IMR-90 (cell line): ENCODE data around the gene FAM83G. TPM values are rescaled to one million over a fixed set of nuclear protein-coding genes. Genes with fewer than 3 reads are reported as not detected.

Experiments used
- ATAC-seq: fragments of 200-7000 bp; cut with Tn5 transposase; 2 replicates; pipeline ENCODE4 v1.9.1; 2020; ENCODE audit warnings: low read depth, mild to moderate bottlenecking, moderate library complexity
- BruUV-seq: library from RNA; stranded (reverse); fragments of 400-500 nt; replicated peaks from 2 replicates; lab custom pipeline; 2021; lab: Mats Ljungman, UMichigan
- CTCF ChIA-PET: fragments of 300-600 bp; formaldehyde crosslinking; extraction: SDS; loops from one replicate; lab custom pipeline; 2021; ENCODE audit warnings: antibody characterized with exemption; lab: Yijun Ruan, JAX
- POLR2A ChIA-PET: fragments of 300-600 bp; sonication (Branson Sonifier 250); formaldehyde crosslinking; loops from one replicate; lab custom pipeline; 2022; ENCODE audit warnings: antibody characterized with exemption; ENCODE audit not compliant: unreplicated experiment; lab: Charles Lee
- DNase-seq: peaks from one replicate; pipeline ENCODE4 v3.0.0; 2013
- H2AFZ ChIP-seq: replicated peaks from 2 replicates; pipeline ENCODE3; 2013; ENCODE audit warnings: low read length, mild to moderate bottlenecking; ENCODE audit not compliant: poor library complexity
- H2AK5ac ChIP-seq: 2 replicates; pipeline ENCODE4 v1.6.1; 2013; ENCODE audit warnings: low read depth, low read length, inconsistent platforms
- H2AK9ac ChIP-seq: replicated peaks from 2 replicates; pipeline ENCODE3; 2013; ENCODE audit warnings: mild to moderate bottlenecking, low read depth, low read length, moderate library complexity; ENCODE audit not compliant: poor library complexity
- H2BK120ac ChIP-seq: 2 replicates; pipeline ENCODE4 v1.6.1; 2013; ENCODE audit warnings: low read depth, low read length, inconsistent platforms
- H2BK15ac ChIP-seq: 3 replicates; pipeline ENCODE4 v1.6.1; 2013; ENCODE audit warnings: low read depth, low read length, inconsistent platforms
- H2BK20ac ChIP-seq: 2 replicates; pipeline ENCODE4 v1.6.1; 2013; ENCODE audit warnings: low read depth, mild to moderate bottlenecking, inconsistent platforms, low read length, moderate library complexity
- H2BK5ac ChIP-seq: 2 replicates; pipeline ENCODE4 v1.6.1; 2013; ENCODE audit warnings: mild to moderate bottlenecking, low read depth, low read length, inconsistent platforms; ENCODE audit not compliant: poor library complexity, severe bottlenecking
- H3K14ac ChIP-seq: replicated peaks from 2 replicates; pipeline ENCODE4 v1.6.1; 2013; ENCODE audit warnings: low read depth, low read length, inconsistent platforms
- H3K18ac ChIP-seq: 2 replicates; pipeline ENCODE4 v1.6.1; 2013; ENCODE audit warnings: low read depth, low read length, control low read depth
- H3K23ac ChIP-seq: 2 replicates; pipeline ENCODE4 v1.6.1; 2013; ENCODE audit warnings: low read depth, low read length, inconsistent platforms
- H3K27ac ChIP-seq: 2 replicates; pipeline ENCODE4 v1.5.1; 2013; ENCODE audit warnings: mild to moderate bottlenecking, control low read depth, low read length; ENCODE audit not compliant: insufficient read depth
- H3K27me3 ChIP-seq: 2 replicates; pipeline ENCODE4 v1.6.1; 2013; ENCODE audit warnings: low read length; ENCODE audit not compliant: control insufficient read depth, insufficient read depth
- H3K36me3 ChIP-seq: 2 replicates; pipeline ENCODE4 v1.6.1; 2013; ENCODE audit warnings: low read length, mixed read lengths; ENCODE audit not compliant: control insufficient read depth, insufficient read depth
- H3K4ac ChIP-seq: 2 replicates; pipeline ENCODE4 v1.6.1; 2013; ENCODE audit warnings: low read depth, low read length, inconsistent platforms
- H3K4me1 ChIP-seq: 2 replicates; pipeline ENCODE4 v1.6.1; 2013; ENCODE audit warnings: low read length, mixed read lengths; ENCODE audit not compliant: control insufficient read depth, insufficient read depth
- H3K4me2 ChIP-seq: 2 replicates; pipeline ENCODE4 v1.6.1; 2013; ENCODE audit warnings: low read depth, mild to moderate bottlenecking, control low read depth, low read length, moderate library complexity
- H3K4me3 ChIP-seq: 2 replicates; pipeline ENCODE4 v1.5.1; 2013; ENCODE audit warnings: low read depth, mild to moderate bottlenecking, control low read depth, low read length, moderate library complexity; ENCODE audit not compliant: insufficient read depth
- H3K56ac ChIP-seq: 2 replicates; pipeline ENCODE4 v1.6.1; 2013; ENCODE audit warnings: low read length, inconsistent platforms; ENCODE audit not compliant: insufficient read depth; ENCODE audit errors: extremely low read depth
- H3K79me1 ChIP-seq, 2 experiments: 2 replicates each; pipeline ENCODE4 v1.6.1; 2013; ENCODE audit warnings: low read length in 2 of 2, inconsistent platforms in 1 of 2, low read depth in 1 of 2
- H3K9ac ChIP-seq: 2 replicates; pipeline ENCODE4 v1.6.1; 2013; ENCODE audit warnings: low read depth, low read length, control low read depth
- H3K9me1 ChIP-seq: 2 replicates; pipeline ENCODE4 v1.6.1; 2013; ENCODE audit warnings: low read length, inconsistent platforms; ENCODE audit not compliant: insufficient read depth
- H3K9me3 ChIP-seq: 2 replicates; pipeline ENCODE4 v1.6.1; 2013; ENCODE audit warnings: low read length; ENCODE audit not compliant: control insufficient read depth, insufficient read depth
- H4K20me1 ChIP-seq: 2 replicates; pipeline ENCODE4 v1.6.1; 2013; ENCODE audit warnings: low read length, inconsistent platforms; ENCODE audit not compliant: insufficient read depth
- H4K5ac ChIP-seq: 2 replicates; pipeline ENCODE4 v1.6.1; 2013; ENCODE audit warnings: mild to moderate bottlenecking, low read depth, low read length, control low read depth
- H4K8ac ChIP-seq, 2 experiments: 2 replicates each; pipeline ENCODE4 v1.6.1; 2013; ENCODE audit warnings: low read depth in 2 of 2, low read length in 2 of 2, control low read depth in 1 of 2, inconsistent platforms in 1 of 2
- H4K91ac ChIP-seq: 2 replicates; pipeline ENCODE4 v1.6.1; 2013; ENCODE audit warnings: low read depth, low read length, inconsistent platforms; ENCODE audit not compliant: insufficient read depth
- CEBPB ChIP-seq: IDR thresholded peaks from 2 replicates; pipeline ENCODE4 v1.6.1; 2012; ENCODE audit warnings: low read depth, low read length, improper control_type of control experiment
- WGBS, 2 experiments: methylation state at CpG; one replicate each; pipeline versions ENCODE4 v1.1.5 to v1.1.7; 2013; ENCODE audit warnings: missing lambda C conversion rate in 2 of 2; ENCODE audit not compliant: insufficient read length in 1 of 2; ENCODE audit errors: extremely low coverage in 2 of 2; 5-methylcytosine and 5-hydroxymethylcytosine counted together
- dilution Hi-C: fragments of 300-500 bp; cut with HindIII; formaldehyde crosslinking; loops from one replicate; pipeline ENCODE4 v1.14.3; 2018; ENCODE audit warnings: low sequenced_read_pairs; ENCODE audit not compliant: unreplicated experiment
- in situ Hi-C: fragments of 300-500 bp; cut with MboI; formaldehyde crosslinking; loops from 3 replicates; pipeline ENCODE4 v1.14.3; 2019; ENCODE audit warnings: low sequenced_read_pairs, inconsistent platforms, mixed read lengths
- intact Hi-C: fragments of 100-400 bp; cut with micrococcal nuclease; formaldehyde crosslinking; loops from 2 replicates; pipeline ENCODE4 v1.10.0; 2022
- polyA plus RNA-seq, 3 experiments: library from polyadenylated mRNA; depleted of rRNA; stranded (reverse); fragments of >200 nt; gene quantifications; 2 replicates each; pipeline ENCODE4 v1.2.3, GENCODE V29; 2012; ENCODE audit warnings: low replicate concordance in 1 of 3
- total RNA-seq: library from RNA; depleted of rRNA; stranded (reverse); fragments of >200 nt; gene quantifications from 2 replicates; pipeline ENCODE4 v1.2.3, GENCODE V29; 2012

The FAM83G gene
- total and polyA plus RNA-seq, 2 of the 4 experiments (the other 2 are of a cell fraction) = 9.5 to 12.6 TPM

DNA sequence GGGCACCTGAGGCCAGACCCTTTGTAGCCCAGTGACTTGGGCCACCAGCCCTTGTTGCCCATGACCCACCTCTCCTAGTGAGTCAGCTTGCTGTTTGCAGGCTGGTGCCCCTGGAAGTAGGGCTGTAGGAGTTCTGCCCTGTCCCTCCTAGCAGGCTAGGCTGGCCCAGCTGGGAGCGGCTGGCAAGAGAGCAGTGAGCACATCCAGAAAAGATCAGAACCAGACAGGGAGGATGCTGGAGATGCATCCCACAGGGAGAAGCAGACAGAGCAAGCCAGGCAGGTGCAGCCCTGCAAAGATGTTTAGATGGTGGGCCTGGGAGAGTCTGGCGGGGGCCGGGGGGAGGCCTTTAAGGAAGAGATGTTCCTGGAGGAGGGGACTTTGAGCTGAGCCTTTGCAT, 50.2 kb downstream of the FAM83G start:
- dilution Hi-C loops = no loop called here
- no peak for TF ChIP-seq CEBPB
- no peak overlapping the region for H2AK5ac ChIP-seq
- H3K14ac ChIP-seq = no peak overlapping the region; the same call in 1 of the 2 replicates
- no peak overlapping the region for H3K56ac ChIP-seq
- H4K91ac ChIP-seq = no peak overlapping the region
- DNase-seq (no peak), ATAC-seq (no peak)
- no peaks in the 10 kb centered on the region for H3K9me3 ChIP-seq
- ChIA-PET CTCF (no interaction called here), POLR2A (no interaction called here)
- H2BK15ac ChIP-seq = no peak overlapping the region
- H4K8ac ChIP-seq = no peak overlapping the region
- in situ Hi-C loops = no loop called here
- no peak overlapping the region for H2BK20ac ChIP-seq
- intact Hi-C loops = no loop called here
- no peak overlapping the region for H3K18ac ChIP-seq
- peaks cover 12% of the 10 kb centered on the region for H3K27me3 ChIP-seq
- H3K23ac ChIP-seq = no peak overlapping the region
- no peak overlapping the region for H4K5ac ChIP-seq
- H4K20me1 ChIP-seq = no peaks in the 10 kb centered on the region
- no peak overlapping the region for H2BK120ac ChIP-seq
- H3K79me1 ChIP-seq = no peaks in the 10 kb centered on the region
- no peak overlapping the region for H3K4me2 ChIP-seq
- no peak overlapping the region for H3K9ac ChIP-seq
- H3K4me1 ChIP-seq = peaks cover 2% of the 10 kb centered on the region; the same call in 1 of the 2 replicates
- no peak overlapping the region for H3K4me3 ChIP-seq
- no TSS peak for BruUV-seq
- no peaks in the 10 kb centered on the region for H3K9me1 ChIP-seq
- H3K4ac ChIP-seq = no peak overlapping the region
- H2AK9ac ChIP-seq = no peak overlapping the region
- H3K27ac ChIP-seq = no peak overlapping the region
- H2BK5ac ChIP-seq = no peak overlapping the region
- no peaks in the 10 kb centered on the region for H3K36me3 ChIP-seq
- 82% methylated on average over 3 of the region's 3 CpGs; no CpG with 5 or more reads in 1 of the 2 experiments for WGBS, 2 experiments
- no peak overlapping the region for H2AFZ ChIP-seq
